Endodermal cell (in vitro differentiated cells): ENCODE measurements around the gene LUC7L. TPM values are rescaled to one million over a fixed set of nuclear protein-coding genes. Genes with fewer than 3 reads are reported as not detected.
"Not testable (repeated sequence)": the region's sequence is repeated elsewhere in the genome, so short reads cannot be mapped to it uniquely, and the experiment has no call there.

ENCODE experiments used
- DNase-seq: peaks from one replicate; pipeline ENCODE4 v3.0.0-alpha.2; 2017
- H3K27ac ChIP-seq: 2 replicates; pipeline ENCODE4 v1.5.1; 2013; ENCODE audit warnings: mild to moderate bottlenecking, low read depth, low read length, moderate library complexity
- H3K27me3 ChIP-seq: 2 replicates; pipeline ENCODE4 v1.6.1; 2013; ENCODE audit warnings: mild to moderate bottlenecking, low read length, moderate library complexity; ENCODE audit not compliant: insufficient read depth, control insufficient read depth, poor library complexity, severe bottlenecking
- H3K36me3 ChIP-seq: 2 replicates; pipeline ENCODE4 v1.7.0; 2013; ENCODE audit warnings: mild to moderate bottlenecking, low read length, moderate library complexity; ENCODE audit not compliant: control insufficient read depth, insufficient read depth
- H3K4me1 ChIP-seq: one replicate; pipeline ENCODE4 v1.7.0; 2013; ENCODE audit warnings: low read length; ENCODE audit not compliant: control insufficient read depth, insufficient read depth
- H3K4me3 ChIP-seq: 2 replicates; pipeline ENCODE4 v1.5.1; 2013; ENCODE audit warnings: mild to moderate bottlenecking, low read length, moderate library complexity
- H3K9ac ChIP-seq: 2 replicates; pipeline ENCODE4 v1.6.1; 2013; ENCODE audit warnings: mild to moderate bottlenecking, low read length, moderate library complexity; ENCODE audit not compliant: poor library complexity, severe bottlenecking; ENCODE audit errors: extremely low read depth
- H3K9me3 ChIP-seq: 2 replicates; pipeline ENCODE4 v1.6.1; 2013; ENCODE audit warnings: mild to moderate bottlenecking, low read length, moderate library complexity; ENCODE audit not compliant: control insufficient read depth
- H3K27ac Mint-ChIP-seq: 2 replicates; pipeline ENCODE4 v1.8.0; 2020; ENCODE audit warnings: mixed read lengths
- H3K27me3 Mint-ChIP-seq: 2 replicates; pipeline ENCODE4 v1.8.0; 2021; ENCODE audit warnings: mild to moderate bottlenecking, mixed read lengths; ENCODE audit not compliant: insufficient read depth
- H3K36me3 Mint-ChIP-seq: 2 replicates; pipeline ENCODE4 v1.8.0; 2020; ENCODE audit warnings: low read depth, mixed read lengths
- H3K4me1 Mint-ChIP-seq: 2 replicates; pipeline ENCODE4 v1.8.0; 2020; ENCODE audit warnings: mixed read lengths
- H3K4me3 Mint-ChIP-seq: 2 replicates; pipeline ENCODE4 v1.8.0; 2020; ENCODE audit warnings: mild to moderate bottlenecking, moderate library complexity, mixed read lengths
- H3K9me3 Mint-ChIP-seq: 2 replicates; pipeline ENCODE4 v1.8.0; 2020; ENCODE audit warnings: mild to moderate bottlenecking, mixed read lengths
- WGBS, 2 experiments: methylation state at CpG; one replicate each; pipeline versions ENCODE4 v1.1.5 to v1.1.7; 2013; ENCODE audit warnings: missing lambda C conversion rate in 2 of 2, mixed read lengths in 1 of 2; ENCODE audit not compliant: insufficient coverage in 1 of 2, insufficient read length in 1 of 2; 5-methylcytosine and 5-hydroxymethylcytosine counted together
- total RNA-seq, 2 donors: library from RNA; stranded (reverse); fragmentation: NEBNext Ultra II Directional in 1 of 2; extraction: Animal tissue kit (Norgen Biotek cat#: 25700) in 1 of 2; gene quantifications; 2 replicates in 1 of 2; 3 replicates in 1 of 2; pipeline ENCODE4 v1.2.1, GENCODE V29; 2021
- TF ChIP-seq, protein P1 (sequence below): fragments of 200-600 bp; sonication (generic); conservative IDR thresholded peaks from 2 replicates; pipeline ENCODE4 v1.5.0; 2021; ENCODE audit warnings: antibody characterized with exemption, mild to moderate bottlenecking

The LUC7L gene
- total RNA-seq, 2 donors from 2014 or later = 130 to 151 TPM

DNA sequence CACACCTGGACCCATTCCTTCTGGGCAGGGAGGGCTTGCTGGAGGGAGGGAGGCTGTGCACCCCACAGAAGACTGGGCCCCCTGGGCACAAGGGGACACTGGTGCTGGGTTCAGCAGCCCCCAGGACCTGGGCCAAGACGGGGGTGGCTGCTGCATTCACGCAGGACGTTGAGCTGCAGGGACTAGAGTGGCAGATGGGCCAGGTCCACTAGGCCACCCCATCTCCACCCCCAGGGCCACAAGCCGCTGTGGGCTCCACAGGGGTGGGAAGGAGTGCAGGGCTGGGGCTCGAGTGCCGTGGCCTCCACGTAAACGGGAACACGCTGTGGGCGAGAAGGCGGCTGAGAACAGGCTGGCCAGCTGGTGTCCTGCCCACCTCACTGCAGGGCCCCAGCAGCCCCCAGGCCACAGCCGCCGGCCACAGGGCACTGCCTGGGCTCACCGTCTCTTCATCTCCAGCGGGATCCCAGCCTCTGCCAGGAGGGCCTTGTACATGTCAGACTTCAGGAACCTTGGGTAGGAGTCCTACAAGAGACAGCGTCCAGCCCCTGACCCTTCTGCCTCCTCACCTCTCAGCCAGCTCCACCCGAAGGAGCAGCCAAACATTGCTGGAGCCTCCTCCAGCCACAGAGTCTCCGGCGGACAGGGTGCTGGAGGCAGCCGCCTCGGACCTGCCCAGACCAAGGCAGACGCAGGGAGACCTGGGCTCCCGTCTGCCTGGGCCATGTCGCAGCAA lies 40.0 kb upstream of the LUC7L start:
- Histone ChIP-seq H3K4me3 (no peak overlapping the region), H3K4me1 (no peaks in the 10 kb centered on the region), H3K27ac (no peak overlapping the region), H3K9ac (no peak overlapping the region), H3K27me3 (peaks cover 3% of the 10 kb centered on the region), H3K36me3 (no peaks in the 10 kb centered on the region), H3K9me3 (no peaks in the 10 kb centered on the region)
- Mint-ChIP-seq H3K4me3 (no peak overlapping the region), H3K9me3 (no peaks in the 10 kb centered on the region), H3K36me3 (no peaks in the 10 kb centered on the region), H3K27ac (no peak overlapping the region), H3K4me1 (no peaks in the 10 kb centered on the region), H3K27me3 (peaks cover 3% of the 10 kb centered on the region)
- TF ChIP-seq, protein P1, sequence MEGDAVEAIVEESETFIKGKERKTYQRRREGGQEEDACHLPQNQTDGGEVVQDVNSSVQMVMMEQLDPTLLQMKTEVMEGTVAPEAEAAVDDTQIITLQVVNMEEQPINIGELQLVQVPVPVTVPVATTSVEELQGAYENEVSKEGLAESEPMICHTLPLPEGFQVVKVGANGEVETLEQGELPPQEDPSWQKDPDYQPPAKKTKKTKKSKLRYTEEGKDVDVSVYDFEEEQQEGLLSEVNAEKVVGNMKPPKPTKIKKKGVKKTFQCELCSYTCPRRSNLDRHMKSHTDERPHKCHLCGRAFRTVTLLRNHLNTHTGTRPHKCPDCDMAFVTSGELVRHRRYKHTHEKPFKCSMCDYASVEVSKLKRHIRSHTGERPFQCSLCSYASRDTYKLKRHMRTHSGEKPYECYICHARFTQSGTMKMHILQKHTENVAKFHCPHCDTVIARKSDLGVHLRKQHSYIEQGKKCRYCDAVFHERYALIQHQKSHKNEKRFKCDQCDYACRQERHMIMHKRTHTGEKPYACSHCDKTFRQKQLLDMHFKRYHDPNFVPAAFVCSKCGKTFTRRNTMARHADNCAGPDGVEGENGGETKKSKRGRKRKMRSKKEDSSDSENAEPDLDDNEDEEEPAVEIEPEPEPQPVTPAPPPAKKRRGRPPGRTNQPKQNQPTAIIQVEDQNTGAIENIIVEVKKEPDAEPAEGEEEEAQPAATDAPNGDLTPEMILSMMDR = no peak
- no peak for DNase-seq
- WGBS, 2 experiments = 88% methylated on average over 19 to 24 of the region's 24 CpGs

DNA sequence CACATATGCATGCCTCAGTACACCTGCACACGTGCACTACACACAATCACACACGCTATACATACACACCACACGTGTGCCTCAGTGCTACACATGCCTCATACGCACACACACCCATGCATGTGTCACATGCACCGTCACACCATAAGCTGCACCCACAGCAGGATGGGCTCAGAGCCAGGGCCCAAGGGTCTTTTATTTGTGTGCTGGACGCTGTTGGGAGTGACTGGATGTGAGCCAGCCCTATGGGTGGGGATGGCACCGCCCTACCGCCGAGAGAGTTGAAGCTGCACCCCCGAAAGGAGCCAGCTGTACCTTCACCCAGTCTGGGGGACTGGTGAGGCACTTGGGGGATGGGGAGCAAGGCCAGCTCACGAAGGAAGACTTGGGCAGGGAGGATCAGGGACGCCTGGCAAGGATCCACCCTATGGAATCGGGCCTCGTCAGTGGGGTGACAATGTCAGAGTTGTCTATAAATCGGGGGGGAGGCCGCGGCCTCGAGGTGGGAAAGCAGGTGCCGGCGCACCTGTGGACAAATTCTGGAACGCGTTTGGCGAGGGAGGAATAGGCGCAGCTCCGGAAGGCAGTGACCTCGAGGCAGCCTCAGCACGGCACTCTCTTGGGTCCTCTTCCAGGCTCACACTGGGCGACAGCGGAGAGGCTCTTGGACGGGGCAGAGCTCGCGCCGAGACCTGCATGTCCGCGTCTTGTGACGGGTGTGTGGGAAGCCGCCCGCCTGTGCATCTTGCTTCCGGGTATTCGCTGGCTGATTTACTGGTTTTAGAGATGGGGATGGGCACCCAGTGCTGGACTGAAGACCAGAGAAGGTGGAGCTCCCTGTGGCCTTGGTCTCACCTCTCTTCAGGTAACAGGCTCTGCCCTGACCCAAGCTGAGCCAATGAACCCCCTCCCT lies 39.1 kb upstream of the LUC7L start:
- H3K27me3 Mint-ChIP-seq = peaks cover 1% of the 10 kb centered on the region
- DNase-seq = no peak

DNA sequence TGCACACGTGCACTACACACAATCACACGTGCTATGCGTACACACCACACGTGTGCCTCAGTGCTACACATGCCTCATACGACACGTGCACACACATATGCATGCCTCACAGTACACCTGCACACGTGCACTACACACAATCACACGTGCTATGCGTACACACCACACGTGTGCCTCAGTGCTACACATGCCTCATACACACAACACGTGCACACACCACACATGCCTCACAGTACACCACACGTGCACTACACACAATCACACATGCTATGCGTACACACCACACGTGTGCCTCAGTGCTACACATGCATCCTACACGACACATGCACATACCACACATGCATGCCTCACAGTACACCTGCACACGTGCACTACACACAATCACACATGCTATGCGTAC lies 38.3 kb upstream of the LUC7L start:
- H3K4me3 Mint-ChIP-seq, H3K27ac Mint-ChIP-seq, H3K4me1 ChIP-seq, H3K27me3 Mint-ChIP-seq, H3K4me3 ChIP-seq, H3K27me3 ChIP-seq, H3K36me3 ChIP-seq, H3K36me3 Mint-ChIP-seq, H3K9me3 Mint-ChIP-seq, DNase-seq, H3K9me3 ChIP-seq, H3K4me1 Mint-ChIP-seq, H3K9ac ChIP-seq, H3K27ac ChIP-seq: not testable (repeated sequence)
- 89 to 98% methylated on average over 13 to 17 of the region's 17 CpGs for WGBS, 2 experiments

More for the DNA sequence above, 39.1 kb upstream of the LUC7L start:
- 88 to 91% methylated on average over 37 to 40 of the region's 40 CpGs for WGBS, 2 experiments
- Histone ChIP-seq H3K9me3 (no peaks in the 10 kb centered on the region), H3K27ac (no peak overlapping the region), H3K4me3 (no peak overlapping the region), H3K27me3 (no peaks in the 10 kb centered on the region), H3K4me1 (no peaks in the 10 kb centered on the region), H3K9ac (no peak overlapping the region), H3K36me3 (no peaks in the 10 kb centered on the region)
- TF ChIP-seq, protein P1 = no peak
- Mint-ChIP-seq H3K36me3 (peaks cover 3% of the 10 kb centered on the region), H3K27ac (no peak overlapping the region), H3K9me3 (no peaks in the 10 kb centered on the region), H3K4me3 (no peak overlapping the region), H3K4me1 (no peaks in the 10 kb centered on the region)
